K562 (cell line): Measurements from ENCODE around the gene NCKAP1. TPM values are rescaled to one million over a fixed set of nuclear protein-coding genes. Genes with fewer than 3 reads are reported as not detected.

ENCODE experiments used
- ELF1 ChIP-seq: fragments of 200-800 bp; sonication (Bioruptor generic); IDR thresholded peaks from 2 replicates; pipeline ENCODE4 v1.6.1; 2016; ENCODE audit warnings: missing genetic modification characterization, missing compliant biosample characterization
- FOXJ2 ChIP-seq: fragments of 200-800 bp; sonication (Bioruptor generic); IDR thresholded peaks from 2 replicates; pipeline ENCODE4 v1.6.1; 2016; ENCODE audit warnings: missing genetic modification characterization, missing compliant biosample characterization
- JUND ChIP-seq, 2 experiments: IDR thresholded peaks; 2 replicates in 1 of 2; 3 replicates in 1 of 2; pipeline ENCODE4 v1.6.1; 2011; ENCODE audit warnings: borderline replicate concordance in 2 of 2, low read depth in 2 of 2, low read length in 2 of 2, improper control_type of control experiment in 1 of 2, missing biosample characterization in 1 of 2, missing genetic modification characterization in 1 of 2, missing genetic modification reagents in 1 of 2
- NCOA2 ChIP-seq, 2 experiments: fragments of 450-650 bp; IDR thresholded peaks; 2 replicates each; pipeline ENCODE4 v1.6.1; 2018; ENCODE audit warnings: mild to moderate bottlenecking in 2 of 2, moderate library complexity in 1 of 2; ENCODE audit not compliant: partially characterized antibody in 2 of 2
- POLR2H ChIP-seq: IDR thresholded peaks from 2 replicates; pipeline ENCODE4 v1.6.1; 2016; ENCODE audit warnings: missing genetic modification characterization, low read depth, mild to moderate bottlenecking, control low read depth, missing compliant biosample characterization, moderate library complexity
- RAD21 ChIP-seq, 2 experiments: fragments of 250-450 bp in 1 of 2; fragments of 450-650 bp in 1 of 2; sonication (Bioruptor Pico) in 1 of 2; formaldehyde crosslinking in 1 of 2; IDR thresholded peaks in 1 of 2; conservative IDR thresholded peaks in 1 of 2; 2 replicates each; pipeline versions ENCODE4 v1.4.0 to v1.8.0; 2020 to 2022; ENCODE audit warnings: mild to moderate bottlenecking in 2 of 2, moderate library complexity in 1 of 2
- RBFOX2 ChIP-seq: fragments of 200-400 bp; formaldehyde crosslinking; IDR thresholded peaks from 2 replicates; pipeline ENCODE4 v1.6.1; 2017; ENCODE audit warnings: low read depth, mild to moderate bottlenecking, low read length, moderate library complexity
- RBM14 ChIP-seq: fragments of 200-400 bp; formaldehyde crosslinking; IDR thresholded peaks from 2 replicates; pipeline ENCODE4 v1.6.1; 2018; ENCODE audit warnings: low read depth, mild to moderate bottlenecking, low read length, moderate library complexity, borderline replicate concordance; ENCODE audit not compliant: insufficient read depth
- SMAD4 ChIP-seq: fragments of 250-450 bp; sonication (Bioruptor Pico); conservative IDR thresholded peaks from 2 replicates; pipeline ENCODE4 v1.8.0; 2021; ENCODE audit warnings: inconsistent platforms, mild to moderate bottlenecking, moderate library complexity
- SMARCC2 ChIP-seq: fragments of 450-650 bp; IDR thresholded peaks from 2 replicates; pipeline ENCODE4 v1.6.1; 2017; ENCODE audit warnings: antibody characterized with exemption, moderate library complexity, mild to moderate bottlenecking, low read depth
- TEAD4 ChIP-seq, 2 experiments: sonication (generic) in 1 of 2; formaldehyde crosslinking in 1 of 2; IDR thresholded peaks; 2 replicates each; pipeline versions ENCODE4 v1.6.1 to v1.8.0; 2012 to 2022; ENCODE audit warnings: borderline replicate concordance in 1 of 2, inconsistent platforms in 1 of 2, low read length in 1 of 2, mild to moderate bottlenecking in 1 of 2, missing genetic modification reagents in 1 of 2
- WHSC1 ChIP-seq: IDR thresholded peaks from one replicate; pipeline ENCODE4 v1.6.1; 2012; ENCODE audit warnings: low read length, control low read depth, inconsistent platforms
- ZNF668 ChIP-seq: fragments of 250-450 bp; sonication (Bioruptor Pico); IDR thresholded peaks from 2 replicates; pipeline ENCODE4 v1.8.0; 2022; ENCODE audit warnings: mild to moderate bottlenecking, inconsistent platforms
- ZNF766 ChIP-seq: fragments of 200-800 bp; sonication (Bioruptor generic); conservative IDR thresholded peaks from 2 replicates; pipeline ENCODE4 v1.6.1; 2016; ENCODE audit warnings: missing genetic modification characterization, missing compliant biosample characterization
- polyA plus RNA-seq, 8 experiments: library from polyadenylated mRNA; depleted of rRNA in 4 of 8; stranded (reverse) in 5 of 8; unstranded in 3 of 8; fragments of >200 nt; fragmentation: Nextera tagmentation in 2 of 8; fragmentation: Illumina TruSeq in 1 of 8; extraction: Ambion mirVana in 2 of 8; extraction: Trizol in 1 of 8; gene quantifications; 2 replicates each; pipeline versions ENCODE4 v1.2.1 to v1.2.3, GENCODE V29; 2011 to 2014; ENCODE audit warnings: inconsistent platforms in 1 of 8, missing spikeins in 1 of 8
- total RNA-seq, 7 experiments: library from RNA; depleted of rRNA in 6 of 7; stranded (reverse); fragments of >200 nt in 6 of 7; fragmentation: Illumina TruSeq in 2 of 7; extraction: Trizol in 2 of 7; gene quantifications; 2 replicates each; pipeline versions ENCODE4 v1.2.1 to v1.2.3, GENCODE V29; 2011 to 2021; ENCODE audit warnings: low replicate concordance in 1 of 7
- TF ChIP-seq, protein P1 (sequence below): fragments of 450-650 bp; IDR thresholded peaks from 2 replicates; pipeline ENCODE4 v1.6.1; 2018; ENCODE audit not compliant: partially characterized antibody
- TF ChIP-seq, protein P2 (sequence below), 2 experiments: IDR thresholded peaks in 1 of 2; conservative IDR thresholded peaks in 1 of 2; 2 replicates each; pipeline ENCODE4 v1.6.1; 2016; ENCODE audit warnings: low read depth in 2 of 2, mild to moderate bottlenecking in 1 of 2, missing compliant biosample characterization in 1 of 2, missing genetic modification characterization in 1 of 2, moderate library complexity in 1 of 2

Gene NCKAP1
- total and polyA plus RNA-seq, 9 of the 15 experiments (the other 6 are each of a cell fraction or from before 2014, with no cell fraction given) = 34.0 to 153 (median 88.7) TPM

DNA sequence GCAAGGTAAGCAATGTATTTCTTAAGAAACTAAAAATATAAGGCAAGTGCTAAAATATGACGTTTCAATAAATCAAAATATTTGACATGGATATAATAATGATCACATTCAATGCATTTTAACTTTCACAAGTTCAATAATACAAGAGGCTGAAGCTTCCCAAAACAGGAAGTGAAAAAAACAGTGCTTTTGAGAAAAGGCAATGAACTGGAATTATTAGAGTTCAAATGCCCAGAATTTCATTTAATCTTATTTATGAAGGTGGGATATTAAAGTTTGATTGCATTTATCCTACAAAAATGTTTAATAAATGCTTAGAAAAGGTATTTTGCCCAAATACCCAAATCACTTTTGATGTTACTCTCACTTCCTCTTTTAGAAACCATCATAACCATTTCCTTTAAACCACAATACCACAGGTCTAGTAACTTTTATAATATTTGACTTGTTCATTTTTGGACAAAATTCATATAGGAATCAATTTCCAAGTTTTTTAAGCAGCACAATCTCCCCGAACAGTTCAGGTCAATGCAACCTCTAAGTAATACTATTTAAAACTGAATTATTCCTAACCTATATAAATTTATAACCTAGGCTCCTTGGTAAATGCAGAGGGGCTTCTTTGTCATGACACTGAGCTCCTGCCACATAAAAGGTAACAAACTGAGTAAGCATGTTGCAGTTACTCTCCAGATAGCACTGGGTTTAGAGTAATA is 2.1 kb downstream of the NCKAP1 start (continued):
- peak; percentile 28 for TF ChIP-seq TEAD4 (IDR thresholded peaks at IDR 0.05; ENCODE audit: low read length)
- TF ChIP-seq TEAD4 (CRISPR knock-in tag; IDR thresholded peaks at IDR 0.05; ENCODE audit: borderline replicate concordance) = no peak
- TF ChIP-seq RBM14 = no peak
- 0 out of 2 replicates have a peak, but pooled peaks have one; percentile 35 for TF ChIP-seq SMAD4
- TF ChIP-seq ELF1 (tag) = peak; percentile 72
- TF ChIP-seq ZNF766 (CRISPR knock-in tag) = peak; percentile 86; the same call in 1 of the 2 replicates
- peak in 1 of 2 experiments; percentile 14; a peak in 2 of 4 replicates for TF ChIP-seq RAD21 (CRISPR knock-in tag; conservative IDR thresholded peaks at IDR 0.05 in 1 of 2, IDR thresholded peaks at IDR 0.05 in 1 of 2)
- peak; percentile 68 for TF ChIP-seq SMARCC2
- TF ChIP-seq, protein P1, sequence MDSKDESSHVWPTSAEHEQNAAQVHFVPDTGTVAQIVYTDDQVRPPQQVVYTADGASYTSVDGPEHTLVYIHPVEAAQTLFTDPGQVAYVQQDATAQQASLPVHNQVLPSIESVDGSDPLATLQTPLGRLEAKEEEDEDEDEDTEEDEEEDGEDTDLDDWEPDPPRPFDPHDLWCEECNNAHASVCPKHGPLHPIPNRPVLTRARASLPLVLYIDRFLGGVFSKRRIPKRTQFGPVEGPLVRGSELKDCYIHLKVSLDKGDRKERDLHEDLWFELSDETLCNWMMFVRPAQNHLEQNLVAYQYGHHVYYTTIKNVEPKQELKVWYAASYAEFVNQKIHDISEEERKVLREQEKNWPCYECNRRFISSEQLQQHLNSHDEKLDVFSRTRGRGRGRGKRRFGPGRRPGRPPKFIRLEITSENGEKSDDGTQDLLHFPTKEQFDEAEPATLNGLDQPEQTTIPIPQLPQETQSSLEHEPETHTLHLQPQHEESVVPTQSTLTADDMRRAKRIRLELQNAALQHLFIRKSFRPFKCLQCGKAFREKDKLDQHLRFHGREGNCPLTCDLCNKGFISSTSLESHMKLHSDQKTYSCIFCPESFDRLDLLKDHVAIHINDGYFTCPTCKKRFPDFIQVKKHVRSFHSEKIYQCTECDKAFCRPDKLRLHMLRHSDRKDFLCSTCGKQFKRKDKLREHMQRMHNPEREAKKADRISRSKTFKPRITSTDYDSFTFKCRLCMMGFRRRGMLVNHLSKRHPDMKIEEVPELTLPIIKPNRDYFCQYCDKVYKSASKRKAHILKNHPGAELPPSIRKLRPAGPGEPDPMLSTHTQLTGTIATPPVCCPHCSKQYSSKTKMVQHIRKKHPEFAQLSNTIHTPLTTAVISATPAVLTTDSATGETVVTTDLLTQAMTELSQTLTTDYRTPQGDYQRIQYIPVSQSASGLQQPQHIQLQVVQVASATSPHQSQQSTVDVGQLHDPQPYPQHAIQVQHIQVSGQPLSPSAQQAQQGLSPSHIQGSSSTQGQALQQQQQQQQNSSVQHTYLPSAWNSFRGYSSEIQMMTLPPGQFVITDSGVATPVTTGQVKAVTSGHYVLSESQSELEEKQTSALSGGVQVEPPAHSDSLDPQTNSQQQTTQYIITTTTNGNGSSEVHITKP = no peak
- TF ChIP-seq, protein P2, sequence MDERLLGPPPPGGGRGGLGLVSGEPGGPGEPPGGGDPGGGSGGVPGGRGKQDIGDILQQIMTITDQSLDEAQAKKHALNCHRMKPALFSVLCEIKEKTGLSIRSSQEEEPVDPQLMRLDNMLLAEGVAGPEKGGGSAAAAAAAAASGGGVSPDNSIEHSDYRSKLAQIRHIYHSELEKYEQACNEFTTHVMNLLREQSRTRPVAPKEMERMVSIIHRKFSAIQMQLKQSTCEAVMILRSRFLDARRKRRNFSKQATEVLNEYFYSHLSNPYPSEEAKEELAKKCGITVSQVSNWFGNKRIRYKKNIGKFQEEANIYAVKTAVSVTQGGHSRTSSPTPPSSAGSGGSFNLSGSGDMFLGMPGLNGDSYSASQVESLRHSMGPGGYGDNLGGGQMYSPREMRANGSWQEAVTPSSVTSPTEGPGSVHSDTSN (CRISPR knock-in tag; IDR thresholded peaks at IDR 0.05; ENCODE audit: low read depth) = no peak
- TF ChIP-seq, protein P2 (tag; conservative IDR thresholded peaks at IDR 0.05; ENCODE audit: low read depth) = peak; percentile 74
- no peak for TF ChIP-seq ZNF668 (CRISPR knock-in tag)
- TF ChIP-seq JUND (IDR thresholded peaks at IDR 0.05; ENCODE audit: borderline replicate concordance, low read depth, low read length) = no peak
- no peak for TF ChIP-seq JUND (tag; IDR thresholded peaks at IDR 0.05; ENCODE audit: borderline replicate concordance, low read depth, low read length)
- 0 out of 2 replicates have a peak, but pooled peaks have one; percentile 48 for TF ChIP-seq FOXJ2 (tag)
- TF ChIP-seq NCOA2 (IDR thresholded peaks at IDR 0.05; ENCODE audit: partially characterized antibody in 2 of 2) = peak in 1 of 2 experiments; percentile 10
- TF ChIP-seq WHSC1 = no peak
- peak; percentile 26; the same call in 1 of the 2 replicates for TF ChIP-seq POLR2H (tag)
- peak; percentile 63 for TF ChIP-seq RBFOX2
